NT2/D1 (cell line): ENCODE results near the gene B2M.

Experiments
- YY1 ChIP-seq: IDR thresholded peaks from 2 replicates; pipeline ENCODE4 v1.6.1; 2011; ENCODE audit not compliant: insufficient read length, insufficient read depth
- ZNF274 ChIP-seq: IDR thresholded peaks from 2 replicates; pipeline ENCODE4 v1.6.1; 2011; ENCODE audit warnings: mild to moderate bottlenecking, low read depth, low read length

- TF ChIP-seq YY1 (no peak), ZNF274 (no peak)
Measured at GRCh38 chr15:44718180-44718926, 7.0 kb downstream of the B2M start.
